Smooth muscle cell (in vitro differentiated cells): ENCODE results near the gene FBXW7. TPM values are rescaled to one million over a fixed set of nuclear protein-coding genes. Genes with fewer than 3 reads are reported as not detected.

Experiments
- DNase-seq: peaks from one replicate; lab custom pipeline; 2025; ENCODE audit not compliant: unreplicated experiment; lab: John Stamatoyannopoulos, UW
- H2AFZ ChIP-seq: fragments of 200-600 bp; sonication (generic); 2 replicates; pipeline ENCODE4 v1.6.0; 2016; ENCODE audit warnings: antibody characterized with exemption, low read depth, mild to moderate bottlenecking
- H3F3A ChIP-seq: fragments of 200-600 bp; sonication (generic); 2 replicates; pipeline ENCODE4 v1.6.0; 2017; ENCODE audit warnings: antibody characterized with exemption, low read depth
- H3K27ac ChIP-seq: fragments of 200-600 bp; sonication (generic); 2 replicates; pipeline ENCODE4 v1.5.1; 2016; ENCODE audit warnings: low read depth, mild to moderate bottlenecking
- H3K27me3 ChIP-seq: fragments of 200-600 bp; sonication (generic); 2 replicates; pipeline ENCODE4 v1.6.1; 2016; ENCODE audit warnings: low read depth, mild to moderate bottlenecking
- H3K36me3 ChIP-seq: fragments of 200-600 bp; sonication (generic); 2 replicates; pipeline ENCODE4 v1.5.1; 2016; ENCODE audit warnings: low read depth
- H3K4me1 ChIP-seq: fragments of 200-600 bp; sonication (generic); 2 replicates; pipeline ENCODE4 v1.5.1; 2016; ENCODE audit warnings: low read depth
- H3K4me2 ChIP-seq: fragments of 200-600 bp; sonication (generic); 2 replicates; pipeline ENCODE4 v1.6.0; 2016; ENCODE audit warnings: mild to moderate bottlenecking
- H3K4me3 ChIP-seq: fragments of 200-600 bp; sonication (generic); 2 replicates; pipeline ENCODE4 v1.5.1; 2016; ENCODE audit warnings: mild to moderate bottlenecking
- H3K79me2 ChIP-seq: fragments of 200-600 bp; sonication (generic); 2 replicates; pipeline ENCODE4 v1.6.0; 2016; ENCODE audit warnings: low read depth, mild to moderate bottlenecking
- H3K9ac ChIP-seq: fragments of 200-600 bp; sonication (generic); 2 replicates; pipeline ENCODE4 v1.6.0; 2016; ENCODE audit warnings: low read depth
- H3K9me3 ChIP-seq: fragments of 200-600 bp; sonication (generic); replicated peaks from 2 replicates; pipeline ENCODE4 v1.5.1; 2016; ENCODE audit warnings: low read depth
- H4K20me1 ChIP-seq: fragments of 200-600 bp; sonication (generic); 2 replicates; pipeline ENCODE4 v1.6.0; 2016; ENCODE audit warnings: low read depth
- WGBS: methylation state at CpG from one replicate; pipeline ENCODE4 v1.1.7; 2016; ENCODE audit warnings: low lambda C conversion rate; 5-methylcytosine and 5-hydroxymethylcytosine counted together
- microRNA-seq: library from miRNA; unstranded; fragments of <30 nt; microRNA quantifications from one replicate; pipeline ENCODE4, GENCODE V29; 2016; ENCODE audit warnings: borderline number of aligned reads
- polyA plus RNA-seq: library from polyadenylated mRNA; unstranded; fragments of >200 nt; fragmentation: Nextera tagmentation; extraction: Ambion mirVana; gene quantifications from 2 replicates; pipeline ENCODE4 v1.2.1, GENCODE V29; 2016
- small RNA-seq: library from RNA; depleted of rRNA; stranded (forward); fragments of <200 nt; gene quantifications from one replicate; pipeline ENCODE3, GENCODE V24; 2014
- total RNA-seq: library from RNA; depleted of rRNA; stranded (reverse); fragments of >200 nt; gene quantifications from 2 replicates; pipeline ENCODE4 v1.2.3, GENCODE V29; 2014
- TF ChIP-seq, protein P1 (sequence below): fragments of 200-600 bp; sonication (generic); IDR thresholded peaks from 2 replicates; pipeline ENCODE4 v1.5.1; 2017; ENCODE audit warnings: borderline replicate concordance, mild to moderate bottlenecking, antibody characterized with exemption; ENCODE audit not compliant: insufficient read depth, poor library complexity, severe bottlenecking

Gene FBXW7
- total and polyA plus RNA-seq, 2 experiments from 2014 or later = 16.4 to 31.6 TPM

DNA sequence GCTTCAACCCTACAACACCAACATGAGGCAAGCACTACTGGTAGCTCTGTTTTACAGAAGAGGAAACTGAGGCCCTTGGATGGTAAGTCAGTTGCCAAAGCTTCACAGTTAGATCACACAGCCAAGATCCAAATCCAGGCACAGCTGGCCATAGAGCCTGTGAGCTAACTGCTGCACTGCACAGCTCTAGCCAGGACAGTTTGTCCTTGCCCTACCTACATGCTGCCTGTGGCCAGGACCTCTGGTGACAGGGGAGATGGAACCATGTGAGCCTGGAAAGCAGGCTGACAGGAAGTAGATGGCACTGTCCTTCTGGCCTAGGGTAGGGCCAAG, 257.8 kb downstream of the FBXW7 start:
- H3K27me3 ChIP-seq = no peaks in the 10 kb centered on the region
- peak overlapping the region; percentile 26 for H3K4me2 ChIP-seq
- no peak overlapping the region for H3K9ac ChIP-seq
- TF ChIP-seq, protein P1, sequence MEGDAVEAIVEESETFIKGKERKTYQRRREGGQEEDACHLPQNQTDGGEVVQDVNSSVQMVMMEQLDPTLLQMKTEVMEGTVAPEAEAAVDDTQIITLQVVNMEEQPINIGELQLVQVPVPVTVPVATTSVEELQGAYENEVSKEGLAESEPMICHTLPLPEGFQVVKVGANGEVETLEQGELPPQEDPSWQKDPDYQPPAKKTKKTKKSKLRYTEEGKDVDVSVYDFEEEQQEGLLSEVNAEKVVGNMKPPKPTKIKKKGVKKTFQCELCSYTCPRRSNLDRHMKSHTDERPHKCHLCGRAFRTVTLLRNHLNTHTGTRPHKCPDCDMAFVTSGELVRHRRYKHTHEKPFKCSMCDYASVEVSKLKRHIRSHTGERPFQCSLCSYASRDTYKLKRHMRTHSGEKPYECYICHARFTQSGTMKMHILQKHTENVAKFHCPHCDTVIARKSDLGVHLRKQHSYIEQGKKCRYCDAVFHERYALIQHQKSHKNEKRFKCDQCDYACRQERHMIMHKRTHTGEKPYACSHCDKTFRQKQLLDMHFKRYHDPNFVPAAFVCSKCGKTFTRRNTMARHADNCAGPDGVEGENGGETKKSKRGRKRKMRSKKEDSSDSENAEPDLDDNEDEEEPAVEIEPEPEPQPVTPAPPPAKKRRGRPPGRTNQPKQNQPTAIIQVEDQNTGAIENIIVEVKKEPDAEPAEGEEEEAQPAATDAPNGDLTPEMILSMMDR = no peak
- peaks cover 4% of the 10 kb centered on the region for H3K4me1 ChIP-seq
- H3K79me2 ChIP-seq = no peaks in the 10 kb centered on the region
- H4K20me1 ChIP-seq = no peaks in the 10 kb centered on the region
- DNase-seq = no peak
- no peak overlapping the region for H3K4me3 ChIP-seq
- no peak overlapping the region for H2AFZ ChIP-seq
- H3K9me3 ChIP-seq = no peaks in the 10 kb centered on the region
- no peaks in the 10 kb centered on the region for H3K36me3 ChIP-seq
- no peaks in the 10 kb centered on the region for H3F3A ChIP-seq
- no peak overlapping the region for H3K27ac ChIP-seq

DNA sequence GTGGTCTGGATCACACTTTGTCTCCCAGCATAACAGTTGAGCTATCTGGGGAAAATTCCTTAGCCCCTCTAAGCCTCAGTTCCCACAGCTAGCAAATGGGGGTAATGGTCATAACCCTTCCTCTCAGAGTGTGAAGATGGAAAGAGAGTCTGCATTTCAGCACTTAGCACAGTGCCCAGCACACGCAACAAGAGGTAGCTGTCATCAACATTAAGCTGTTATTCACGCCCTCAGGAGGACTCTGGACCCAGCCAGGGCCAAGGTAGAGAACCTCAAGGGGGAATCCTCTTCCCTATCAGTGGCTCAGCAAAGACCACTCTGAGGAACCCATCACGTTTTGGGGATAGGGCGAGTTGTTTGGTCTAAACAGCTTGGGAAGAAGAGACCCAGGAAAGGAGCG, 258.6 kb downstream of the FBXW7 start:
- Histone ChIP-seq H3K9ac (no peak overlapping the region), H4K20me1 (no peaks in the 10 kb centered on the region), H2AFZ (no peak overlapping the region), H3K27ac (no peak overlapping the region), H3K9me3 (no peaks in the 10 kb centered on the region), H3K79me2 (no peaks in the 10 kb centered on the region), H3F3A (no peaks in the 10 kb centered on the region), H3K4me3 (no peak overlapping the region), H3K4me1 (peaks cover 4% of the 10 kb centered on the region), H3K4me2 (no peak overlapping the region), H3K27me3 (no peaks in the 10 kb centered on the region), H3K36me3 (no peaks in the 10 kb centered on the region)
- TF ChIP-seq, protein P1 = no peak
- DNase-seq = no peak
- 98% methylated on average over 5 of the region's 5 CpGs for WGBS

DNA sequence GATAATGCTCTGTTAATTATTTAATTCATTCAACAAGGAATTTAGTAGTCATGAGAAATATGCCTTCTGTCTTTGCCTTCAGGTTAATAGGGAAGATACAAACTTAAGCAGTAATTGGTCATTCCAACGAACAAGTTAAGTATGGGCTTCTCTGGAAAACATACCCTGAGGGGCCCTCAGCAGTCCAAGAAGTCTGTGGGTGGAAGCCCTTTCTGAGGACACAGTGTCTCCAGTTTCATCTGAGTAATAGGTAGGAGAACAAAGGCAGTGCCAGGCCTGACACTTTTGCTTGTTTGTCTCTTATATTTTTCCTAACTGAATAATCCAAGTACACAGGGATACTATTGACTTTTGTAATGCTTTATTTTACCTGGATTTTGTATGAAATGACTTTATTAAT, 262.5 kb downstream of the FBXW7 start:
- Histone ChIP-seq H3K4me2 (no peak overlapping the region), H3K36me3 (no peaks in the 10 kb centered on the region), H3K4me1 (peaks cover 4% of the 10 kb centered on the region), H3K27ac (peak overlapping the region; percentile 13), H3F3A (no peaks in the 10 kb centered on the region), H3K79me2 (no peaks in the 10 kb centered on the region), H3K27me3 (no peaks in the 10 kb centered on the region), H4K20me1 (no peaks in the 10 kb centered on the region), H3K9ac (no peak overlapping the region), H3K9me3 (no peaks in the 10 kb centered on the region), H3K4me3 (no peak overlapping the region), H2AFZ (peak overlapping the region; percentile 7)
- no peak for DNase-seq
- TF ChIP-seq, protein P1 = no peak
- WGBS = 17% methylated on average over 1 of the region's 1 CpG

Small RNAs within 50 kb of the gene (microRNA-seq; reads per million reads assigned to microRNA genes)
- gene MIR3140 = 3.5 reads per million

Small RNAs within 50 kb of the gene (small RNA-seq; reads per million reads assigned to genes)
- gene MIR3140 = 0.08 reads per million

Other genes starting within 250 kb of the FBXW7 start
- 3.8 and 6.0 TPM in 2 replicates for gene TMEM154, start 143.9 kb upstream of the FBXW7 start, total RNA-seq
- gene TMEM154, start 143.9 kb upstream of the FBXW7 start, polyA plus RNA-seq = 1.8 and 6.6 TPM in 2 replicates
- gene TIGD4, start 243.6 kb upstream of the FBXW7 start, total RNA-seq = 0.54 and 0.67 TPM in 2 replicates
- 0.32 and 0.42 TPM in 2 replicates for gene TIGD4, start 243.6 kb upstream of the FBXW7 start, polyA plus RNA-seq
- gene ARFIP1, start 243.9 kb upstream of the FBXW7 start, total RNA-seq = 37.7 and 53.3 TPM in 2 replicates
- 21.3 and 22.2 TPM in 2 replicates for gene ARFIP1, start 243.9 kb upstream of the FBXW7 start, polyA plus RNA-seq